GM12878 (cell line): Measurements from ENCODE around the gene PPA1. TPM values are rescaled to one million over a fixed set of nuclear protein-coding genes. Genes with fewer than 3 reads are reported as not detected.

ENCODE experiments used
- ATAC-seq: fragments of 200-7000 bp; cut with Tn5 transposase; 3 replicates; pipeline ENCODE4 v1.9.1; 2020; ENCODE audit warnings: mild to moderate bottlenecking, moderate library complexity
- BruUV-seq: library from RNA; stranded (reverse); fragments of 400-500 nt; replicated peaks from 2 replicates; lab custom pipeline; 2021; lab: Mats Ljungman, UMichigan
- CTCF ChIA-PET: fragments of 300-600 bp; sonication (Branson Sonifier 250); formaldehyde crosslinking; extraction: SDS; loops from one replicate; lab custom pipeline; 2021; ENCODE audit warnings: inconsistent platforms; lab: Yijun Ruan, JAX
- POLR2A ChIA-PET: fragments of 350-600 bp; formaldehyde crosslinking; extraction: SDS; loops from one replicate; lab custom pipeline; 2021; ENCODE audit warnings: inconsistent platforms; lab: Charles Lee
- RAD21 ChIA-PET: fragments of 300-600 bp; sonication (Branson Sonifier 250); formaldehyde crosslinking; loops from one replicate; lab custom pipeline; 2023; ENCODE audit warnings: antibody characterized with exemption; ENCODE audit not compliant: unreplicated experiment; lab: Charles Lee
- SMC1A ChIA-PET: fragments of 300-600 bp; sonication (Branson Sonifier 250); formaldehyde crosslinking; loops from one replicate; lab custom pipeline; 2023; ENCODE audit not compliant: unreplicated experiment, uncharacterized antibody; lab: Charles Lee
- DNase-seq: peaks from one replicate; pipeline ENCODE4 v3.0.0-alpha.2; 2011; ENCODE audit warnings: low read depth, low spot score
- FAIRE-seq: peaks from 3 replicates; lab custom pipeline; 2011; peaks lifted over from hg19 to GRCh38; lab: Jason Lieb, UNC
- H2AFZ ChIP-seq: 2 replicates; pipeline ENCODE4 v1.6.0; 2011; ENCODE audit warnings: low read depth, low read length, control low read depth; ENCODE audit not compliant: control insufficient read depth
- H3K27ac ChIP-seq: 2 replicates; pipeline ENCODE4 v1.5.1; 2011; ENCODE audit warnings: control low read depth; ENCODE audit not compliant: control insufficient read depth, insufficient read depth
- H3K27me3 ChIP-seq, 2 experiments: replicated peaks in 1 of 2; 2 replicates each; pipeline versions ENCODE4 v1.6.0 to v1.6.1; 2011; ENCODE audit warnings: low read length in 1 of 2; ENCODE audit not compliant: control insufficient read depth in 2 of 2, insufficient read depth in 2 of 2
- H3K36me3 ChIP-seq, 2 experiments: 2 replicates each; pipeline ENCODE4 v1.5.1; 2011; ENCODE audit warnings: low read length in 1 of 2; ENCODE audit not compliant: control insufficient read depth in 2 of 2, insufficient read depth in 2 of 2
- H3K4me1 ChIP-seq: 2 replicates; pipeline ENCODE4 v1.6.1; 2011; ENCODE audit warnings: mild to moderate bottlenecking, low read length, moderate library complexity, mixed read lengths; ENCODE audit not compliant: control insufficient read depth, insufficient read depth
- H3K4me2 ChIP-seq: 2 replicates; pipeline ENCODE4 v1.6.0; 2011; ENCODE audit warnings: control low read depth; ENCODE audit not compliant: control insufficient read depth, insufficient read depth
- H3K4me3 ChIP-seq: fragments of 200-600 bp; sonication (generic); 2 replicates; pipeline ENCODE4 v1.5.1; 2016
- H3K79me2 ChIP-seq: 2 replicates; pipeline ENCODE4 v1.6.0; 2011; ENCODE audit warnings: low read length; ENCODE audit not compliant: control insufficient read depth, insufficient read depth
- H3K9ac ChIP-seq: 2 replicates; pipeline ENCODE4 v1.8.0; 2011; ENCODE audit warnings: low read length, control low read depth, mixed read lengths; ENCODE audit not compliant: control insufficient read depth, insufficient read depth
- H3K9me3 ChIP-seq: replicated peaks from 3 replicates; pipeline ENCODE4 v1.5.1; 2011; ENCODE audit warnings: mild to moderate bottlenecking, low read length; ENCODE audit not compliant: control insufficient read depth, insufficient read depth
- H4K20me1 ChIP-seq: 2 replicates; pipeline ENCODE4 v1.6.0; 2011; ENCODE audit not compliant: control insufficient read depth, insufficient read depth
- BRCA1 ChIP-seq: IDR thresholded peaks from 2 replicates; pipeline ENCODE4 v1.6.1; 2011; ENCODE audit warnings: low read depth, low read length, improper control_type of control experiment
- CBFB ChIP-seq: IDR thresholded peaks from 2 replicates; pipeline ENCODE4 v1.6.1; 2016; ENCODE audit warnings: antibody characterized with exemption, low read depth
- CEBPB ChIP-seq, 2 experiments: fragments of 150-350 bp in 1 of 2; IDR thresholded peaks; 2 replicates each; pipeline ENCODE4 v1.6.1; 2012 to 2014; ENCODE audit warnings: low read depth in 2 of 2, low read length in 2 of 2, borderline replicate concordance in 1 of 2, inconsistent platforms in 1 of 2
- CREM ChIP-seq: IDR thresholded peaks from 2 replicates; pipeline ENCODE4 v1.6.1; 2014; ENCODE audit warnings: antibody characterized with exemption, low read depth
- ETV6 ChIP-seq, 2 experiments: fragments of 450-650 bp in 1 of 2; IDR thresholded peaks in 1 of 2; conservative IDR thresholded peaks in 1 of 2; 2 replicates each; pipeline ENCODE4 v1.6.1; 2014; ENCODE audit warnings: antibody characterized with exemption in 1 of 2, borderline replicate concordance in 1 of 2, low read depth in 1 of 2, mild to moderate bottlenecking in 1 of 2, moderate library complexity in 1 of 2
- KLF5 ChIP-seq: fragments of 450-650 bp; IDR thresholded peaks from 2 replicates; pipeline ENCODE4 v1.6.1; 2014; ENCODE audit warnings: mild to moderate bottlenecking; ENCODE audit not compliant: partially characterized antibody
- LARP7 ChIP-seq: fragments of 450-650 bp; IDR thresholded peaks from 2 replicates; pipeline ENCODE4 v1.6.1; 2017; ENCODE audit warnings: mild to moderate bottlenecking
- NFXL1 ChIP-seq: fragments of 450-650 bp; IDR thresholded peaks from 2 replicates; pipeline ENCODE4 v1.6.1; 2017; ENCODE audit warnings: antibody characterized with exemption, mild to moderate bottlenecking, borderline replicate concordance
- PKNOX1 ChIP-seq: fragments of 450-650 bp; IDR thresholded peaks from 2 replicates; pipeline ENCODE4 v1.6.1; 2016; ENCODE audit warnings: mild to moderate bottlenecking
- RCOR1 ChIP-seq: conservative IDR thresholded peaks from 2 replicates; pipeline ENCODE4 v1.6.1; 2012; ENCODE audit warnings: low read depth, low read length, improper control_type of control experiment
- RELA ChIP-seq: fragments of 450-650 bp; IDR thresholded peaks from 2 replicates; pipeline ENCODE4 v1.8.0; 2014; ENCODE audit warnings: borderline replicate concordance; ENCODE audit not compliant: partially characterized antibody
- SP1 ChIP-seq: IDR thresholded peaks from one replicate; pipeline ENCODE4 v1.6.1; 2011; ENCODE audit warnings: low read depth, low read length
- SUZ12 ChIP-seq: fragments of 200-600 bp; sonication (generic); IDR thresholded peaks from one replicate; pipeline ENCODE4 v1.6.1; 2018; ENCODE audit warnings: antibody characterized with exemption, mild to moderate bottlenecking; ENCODE audit not compliant: unreplicated experiment
- TAF1 ChIP-seq: IDR thresholded peaks from 2 replicates; pipeline ENCODE4 v1.6.1; 2011; ENCODE audit warnings: mild to moderate bottlenecking, low read depth, low read length, borderline replicate concordance
- ZBTB4 ChIP-seq: fragments of 450-650 bp; formaldehyde crosslinking; IDR thresholded peaks from 2 replicates; pipeline ENCODE4 v1.4.0; 2022; ENCODE audit warnings: mild to moderate bottlenecking, moderate library complexity
- WGBS: methylation state at CpG from one replicate; pipeline ENCODE4 v1.1.6; 2016; ENCODE audit warnings: low lambda C conversion rate; ENCODE audit not compliant: insufficient replicate concordance, insufficient coverage; ENCODE audit errors: missing lambda C conversion rate; 5-methylcytosine and 5-hydroxymethylcytosine counted together
- in situ Hi-C: fragments of 300-500 bp; cut with MboI; formaldehyde crosslinking; loops from 9 replicates; pipeline ENCODE4 v1.14.3; 2018; ENCODE audit warnings: mixed read lengths
- intact Hi-C: fragments of 100-400 bp; cut with micrococcal nuclease; formaldehyde crosslinking; loops from one replicate; pipeline ENCODE4 v1.14.2; 2022; ENCODE audit not compliant: unreplicated experiment
- polyA plus RNA-seq, 11 experiments: library from polyadenylated mRNA; depleted of rRNA in 4 of 11; unstranded in 6 of 11; stranded (reverse) in 5 of 11; fragments of >200 nt; fragmentation: Nextera tagmentation in 4 of 11; fragmentation: Illumina TruSeq in 1 of 11; extraction: Ambion mirVana in 4 of 11; extraction: Trizol in 1 of 11; gene quantifications; 1 replicate in 1 of 11; 2 replicates in 10 of 11; pipeline versions ENCODE4 v1.2.1 to v1.2.3, GENCODE V29; 2011 to 2016; ENCODE audit warnings: inconsistent platforms in 2 of 11, missing spikeins in 2 of 11, low read depth in 1 of 11
- total RNA-seq, 4 experiments: library from RNA; depleted of rRNA in 3 of 4; stranded (reverse); fragments of >200 nt in 3 of 4; fragmentation: Illumina TruSeq in 1 of 4; extraction: Trizol in 1 of 4; gene quantifications; 2 replicates each; pipeline versions ENCODE4 v1.2.1 to v1.2.3, GENCODE V29; 2013 to 2021

PPA1 gene
- total and polyA plus RNA-seq, 10 of the 15 experiments (the other 5 are each of a cell fraction or from before 2014, with no cell fraction given) = 224 to 452 (median 346) TPM

DNA sequence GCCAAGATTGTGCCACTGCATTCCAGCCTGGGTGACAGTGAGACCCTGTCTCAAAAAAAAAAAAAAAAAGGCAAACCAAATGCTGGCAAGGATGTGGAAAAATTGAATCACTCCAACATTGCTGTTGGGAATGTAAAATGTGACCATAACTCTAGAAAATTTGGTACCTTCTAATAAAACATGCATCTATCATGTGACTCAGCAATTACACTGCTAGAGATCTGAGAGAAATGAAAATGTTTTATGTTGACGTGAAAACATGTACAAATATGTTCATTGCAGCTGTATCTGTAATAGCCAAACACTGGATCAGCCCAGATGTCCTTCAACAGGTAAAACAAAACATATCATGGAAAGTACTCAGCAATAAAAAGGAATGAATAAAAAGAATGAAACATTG, 32.1 kb downstream of the PPA1 start:
- TF ChIP-seq LARP7 (no peak), CBFB (no peak), TAF1 (no peak), SP1 (no peak), RCOR1 (no peak), ZBTB4 (CRISPR knock-in tag) (no peak), CEBPB (IDR thresholded peaks at IDR 0.05; ENCODE audit: borderline replicate concordance in 1 of 2, low read depth in 2 of 2, low read length in 2 of 2) (no peak), CREM (no peak), SUZ12 (no peak), PKNOX1 (no peak), NFXL1 (no peak), RELA (no peak), KLF5 (no peak), BRCA1 (no peak), ETV6 (conservative IDR thresholded peaks at IDR 0.05 in 1 of 2, IDR thresholded peaks at IDR 0.05 in 1 of 2; ENCODE audit: borderline replicate concordance in 1 of 2, low read depth in 1 of 2) (no peak)
- intact Hi-C loops (no loop called here), in situ Hi-C loops (no loop called here)
- ChIA-PET POLR2A (no interaction called here), CTCF (interaction anchor here (1.1 to 2.5 kb wide), 3 partner anchors 55 to 163 kb away, joined by 3 to 11 read pairs (median 4); no protein-coding TSS in a partner anchor), SMC1A (interaction anchor here (0.9 to 1.2 kb wide), 2 partner anchors 11 to 55 kb away, joined by 3 read pairs; partner anchors contain the start of gene TYSND1), RAD21 (interaction anchor here (0.7 to 1.6 kb wide), 3 partner anchors 55 to 873 kb away, joined by 3 to 6 read pairs (median 3); partner anchors contain the start of gene TYSND1)
- WGBS = 95% methylated on average over 1 of the region's 1 CpG
- Histone ChIP-seq H4K20me1 (peaks cover 2% of the 10 kb centered on the region; the same call in 1 of the 2 replicates), H3K4me3 (no peak overlapping the region), H3K79me2 (no peaks in the 10 kb centered on the region), H2AFZ (no peak overlapping the region), H3K27ac (no peak overlapping the region), H3K4me1 (no peaks in the 10 kb centered on the region; the same call in 1 of the 2 replicates), H3K9ac (no peak overlapping the region), H3K9me3 (no peaks in the 10 kb centered on the region; the same call in 2 of the 3 replicates), H3K36me3 (peaks cover 14 to 36% of the 10 kb centered on the region in 2 experiments), H3K27me3 (no peaks in the 10 kb centered on the region), H3K4me2 (no peak overlapping the region)
- BruUV-seq = no TSS peak
- FAIRE-seq (no peak), ATAC-seq (no peak), DNase-seq (no peak)
